ENCODE measurements around the gene CPSF4L.
A peak's percentile ranks its signal among the peaks of the same experiment; 100 is the strongest.
"Not testable (repeated sequence)": the region's sequence is repeated elsewhere in the genome, so short reads cannot be mapped to it uniquely, and the experiment has no call there.

CPSF4L gene, protein sequence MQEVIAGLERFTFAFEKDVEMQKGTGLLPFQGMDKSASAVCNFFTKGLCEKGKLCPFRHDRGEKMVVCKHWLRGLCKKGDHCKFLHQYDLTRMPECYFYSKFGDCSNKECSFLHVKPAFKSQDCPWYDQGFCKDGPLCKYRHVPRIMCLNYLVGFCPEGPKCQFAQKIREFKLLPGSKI

DNA sequence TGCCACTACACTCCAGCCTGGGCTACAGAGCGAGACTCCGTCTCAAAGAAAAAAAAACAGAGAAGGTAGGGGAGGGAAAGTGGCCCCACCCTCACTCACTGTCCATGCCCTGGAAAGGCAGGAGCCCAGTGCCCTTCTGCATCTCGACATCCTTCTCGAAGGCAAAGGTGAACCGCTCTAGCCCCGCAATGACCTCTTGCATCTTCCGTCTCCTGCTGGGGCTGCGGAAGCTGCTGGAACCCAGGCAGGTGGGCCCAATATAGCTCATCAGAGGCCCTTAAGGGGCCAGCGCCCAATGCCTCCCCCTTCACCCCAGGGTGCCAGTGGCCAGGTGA is at the start of gene CPSF4L:
Gene CPSF4L (minus strand): TSS at position 264 of the 335 bp plus-strand sequence. CDS start 62 bp downstream, at position 202.
- no peaks in the 10 kb centered on the region for H3K27me3 ChIP-seq (ENCODE audit: insufficient read depth, insufficient read length)
- no peaks in the 10 kb centered on the region for H3K36me3 ChIP-seq (ENCODE audit: insufficient read depth, insufficient read length, low read length)
- TF ChIP-seq SUZ12 (IDR thresholded peaks at IDR 0.05; ENCODE audit: extremely low read depth, insufficient read depth, insufficient read length) (no peak), ZNF274 (IDR thresholded peaks at IDR 0.05; ENCODE audit: low read depth, low read length) (no peak), YY1 (IDR thresholded peaks at IDR 0.05; ENCODE audit: insufficient read depth, insufficient read length) (no peak)
- H3K9ac ChIP-seq (ENCODE audit: insufficient read length, low read depth): peak within 1 kb of the TSS; percentile 63
- H3K9me3 ChIP-seq (ENCODE audit: insufficient read depth, low read length): no peaks in the 10 kb centered on the region
- no peak for DNase-seq (ENCODE audit: low read depth, low spot score)
- no peak within 1 kb of the TSS for H3K4me3 ChIP-seq (ENCODE audit: insufficient read length, low read depth)
- peaks cover 19% of the 10 kb centered on the region for H3K4me1 ChIP-seq (ENCODE audit: insufficient read depth, insufficient read length)

DNA sequence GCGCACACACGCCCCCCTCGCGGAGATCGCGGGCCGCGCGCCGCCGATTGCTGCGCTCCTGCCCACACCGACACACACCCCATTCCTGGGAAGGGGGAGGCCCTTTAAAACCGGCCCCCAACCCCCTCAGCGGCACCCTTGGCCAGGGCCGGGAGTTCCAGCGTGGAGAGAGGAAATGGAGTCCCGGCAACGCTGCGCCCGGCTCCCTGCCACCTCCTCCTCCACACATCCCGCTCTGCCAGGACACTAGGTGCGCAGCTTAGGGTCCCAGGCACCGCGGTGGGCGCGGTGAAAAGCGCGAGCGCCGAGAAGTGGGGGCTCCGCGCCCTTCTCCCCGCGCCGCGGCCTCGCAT is 49.7 kb upstream of the CPSF4L start:
- no peaks in the 10 kb centered on the region for H3K27me3 ChIP-seq (ENCODE audit: insufficient read depth, insufficient read length)
- DNase-seq (ENCODE audit: low read depth, low spot score): no peak
- peak overlapping the region; percentile 96 for H3K9ac ChIP-seq (ENCODE audit: insufficient read length, low read depth)
- H3K36me3 ChIP-seq (ENCODE audit: insufficient read depth, insufficient read length, low read length): peaks cover 8% of the 10 kb centered on the region
- H3K9me3 ChIP-seq (ENCODE audit: insufficient read depth, low read length): peaks cover 7% of the 10 kb centered on the region; the same call in 1 of the 2 replicates
- peak overlapping the region; percentile 99 for H3K4me3 ChIP-seq (ENCODE audit: insufficient read length, low read depth)
- H3K4me1 ChIP-seq (ENCODE audit: insufficient read depth, insufficient read length): peaks cover 23% of the 10 kb centered on the region
- TF ChIP-seq YY1 (IDR thresholded peaks at IDR 0.05; ENCODE audit: insufficient read depth, insufficient read length): no peak
- TF ChIP-seq SUZ12 (IDR thresholded peaks at IDR 0.05; ENCODE audit: extremely low read depth, insufficient read depth, insufficient read length): no peak
- no peak for TF ChIP-seq ZNF274 (IDR thresholded peaks at IDR 0.05; ENCODE audit: low read depth, low read length)

DNA sequence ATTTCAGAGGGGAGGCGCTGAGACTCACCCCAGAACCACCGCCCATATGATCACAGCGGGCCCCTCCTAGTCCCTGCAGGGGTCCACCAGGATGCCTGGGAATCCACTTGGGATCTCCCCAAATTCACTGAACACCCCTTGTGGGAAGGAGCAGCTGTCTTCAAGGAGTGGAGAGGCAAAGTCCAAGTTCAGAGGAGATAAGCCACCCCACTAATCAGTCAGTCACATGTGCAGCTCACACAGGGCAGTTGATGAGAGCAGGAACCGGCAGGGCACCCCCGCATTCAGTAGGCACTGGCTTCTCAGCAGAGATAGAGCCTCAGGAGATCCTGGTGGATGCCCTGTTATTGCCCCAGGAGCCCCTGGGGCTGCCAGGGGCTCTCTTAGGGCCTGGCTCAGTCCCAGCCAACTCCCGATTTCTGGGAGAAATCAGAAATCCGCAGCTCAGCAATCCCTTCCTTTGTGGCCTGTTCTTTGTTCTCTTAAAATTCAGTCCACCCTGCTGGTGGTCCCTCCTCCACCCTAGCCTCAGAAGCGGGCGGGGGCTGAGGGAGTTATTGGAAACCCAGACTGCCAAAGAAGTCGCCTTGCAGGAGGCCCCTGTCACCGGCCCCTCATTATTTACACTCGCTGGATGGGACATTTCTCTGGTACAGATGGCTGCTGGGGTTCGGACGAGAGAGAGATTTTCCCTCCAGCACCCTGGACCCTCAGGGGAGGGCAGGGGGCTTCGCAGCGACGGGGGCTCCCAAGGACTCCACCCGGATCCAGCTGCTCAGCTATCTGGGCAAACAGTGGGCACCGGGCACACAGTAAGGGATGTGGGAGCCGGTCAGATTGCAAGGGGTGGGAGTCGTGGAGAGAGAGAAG is 48.3 kb upstream of the CPSF4L start:
- Histone ChIP-seq H3K36me3 (ENCODE audit: insufficient read depth, insufficient read length, low read length) (peaks cover 16% of the 10 kb centered on the region), H3K4me1 (ENCODE audit: insufficient read depth, insufficient read length) (peaks cover 32% of the 10 kb centered on the region), H3K27me3 (ENCODE audit: insufficient read depth, insufficient read length) (no peaks in the 10 kb centered on the region), H3K4me3 (ENCODE audit: insufficient read length, low read depth) (peak overlapping the region; percentile 99), H3K9me3 (ENCODE audit: insufficient read depth, low read length) (peaks cover 7% of the 10 kb centered on the region; the same call in 1 of the 2 replicates), H3K9ac (ENCODE audit: insufficient read length, low read depth) (peak overlapping the region; percentile 96)
- DNase-seq (ENCODE audit: low read depth, low spot score): no peak
- TF ChIP-seq SUZ12 (IDR thresholded peaks at IDR 0.05; ENCODE audit: extremely low read depth, insufficient read depth, insufficient read length) (no peak), ZNF274 (IDR thresholded peaks at IDR 0.05; ENCODE audit: low read depth, low read length) (no peak), YY1 (IDR thresholded peaks at IDR 0.05; ENCODE audit: insufficient read depth, insufficient read length) (no peak)

DNA sequence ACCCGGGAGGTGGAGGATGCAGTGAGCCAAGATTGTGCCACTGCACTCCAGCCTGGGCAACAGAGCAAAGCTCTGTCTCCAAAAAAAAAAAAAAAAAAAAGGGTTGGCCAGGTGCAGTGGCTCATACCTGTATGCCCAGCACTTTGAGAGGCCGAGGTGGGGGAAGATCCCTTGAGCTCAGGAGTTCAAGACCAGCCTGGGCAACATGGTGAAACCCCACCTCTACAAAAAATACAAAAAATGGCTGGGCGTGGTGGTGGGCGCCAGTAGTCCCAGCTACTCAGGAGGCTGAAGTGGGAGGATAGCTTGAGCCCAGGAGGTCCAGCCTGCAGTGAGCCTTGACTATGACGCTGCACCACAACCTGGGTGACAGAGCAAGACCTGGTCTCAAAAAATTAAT is 47.3 kb upstream of the CPSF4L start:
- not testable (repeated sequence) for H3K27me3 ChIP-seq (ENCODE audit: insufficient read depth, insufficient read length); DNase-seq (ENCODE audit: low read depth, low spot score); H3K9me3 ChIP-seq (ENCODE audit: insufficient read depth, low read length)
- peak overlapping the region; percentile 99 for H3K4me3 ChIP-seq (ENCODE audit: insufficient read length, low read depth)
- peaks cover 16% of the 10 kb centered on the region for H3K36me3 ChIP-seq (ENCODE audit: insufficient read depth, insufficient read length, low read length)
- peaks cover 30% of the 10 kb centered on the region for H3K4me1 ChIP-seq (ENCODE audit: insufficient read depth, insufficient read length)
- H3K9ac ChIP-seq (ENCODE audit: insufficient read length, low read depth): peak overlapping the region; percentile 96

DNA sequence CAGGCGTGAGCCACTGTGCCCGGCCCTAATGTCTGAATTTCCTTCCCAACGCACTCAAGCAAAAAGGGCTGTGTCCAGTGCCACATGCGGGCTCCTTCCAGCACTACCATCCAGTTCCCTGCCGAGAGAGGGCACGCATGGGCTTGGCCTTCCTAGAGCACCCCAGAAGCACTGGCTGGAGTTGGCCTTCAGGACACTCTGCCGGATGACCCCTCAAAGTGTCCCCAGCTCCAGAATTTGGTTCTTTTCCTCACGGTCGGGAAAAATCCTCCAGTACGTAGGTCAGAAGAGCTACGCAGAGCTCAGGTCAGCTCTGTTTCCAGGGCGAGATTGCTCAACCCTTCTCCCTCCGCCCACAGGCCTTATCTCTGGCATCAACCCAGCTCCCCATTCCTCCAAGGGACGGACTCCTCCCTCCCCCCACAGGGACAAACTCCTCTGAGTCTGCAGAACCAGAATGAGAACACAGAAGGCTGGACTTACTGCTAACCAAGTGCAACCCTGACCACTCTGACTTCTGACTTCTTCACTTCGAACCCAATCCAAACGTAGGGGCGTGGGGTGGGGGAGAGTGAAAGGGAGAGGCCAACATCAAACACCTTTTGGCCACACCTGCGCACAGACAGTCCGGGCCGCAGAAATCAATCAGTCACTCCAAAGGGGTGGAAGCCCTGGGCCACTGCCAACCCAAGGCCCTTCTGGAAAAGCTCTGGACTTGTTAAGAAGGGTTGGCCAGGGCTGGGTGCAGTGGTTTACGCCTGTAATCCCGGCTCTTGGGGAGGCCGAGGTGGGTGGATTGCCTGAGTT is 46.5 kb upstream of the CPSF4L start:
- H3K4me1 ChIP-seq (ENCODE audit: insufficient read depth, insufficient read length): peaks cover 29% of the 10 kb centered on the region
- TF ChIP-seq YY1 (IDR thresholded peaks at IDR 0.05; ENCODE audit: insufficient read depth, insufficient read length) (no peak), SUZ12 (IDR thresholded peaks at IDR 0.05; ENCODE audit: extremely low read depth, insufficient read depth, insufficient read length) (no peak), ZNF274 (IDR thresholded peaks at IDR 0.05; ENCODE audit: low read depth, low read length) (no peak)
- peaks cover 16% of the 10 kb centered on the region for H3K36me3 ChIP-seq (ENCODE audit: insufficient read depth, insufficient read length, low read length)
- no peaks in the 10 kb centered on the region for H3K9me3 ChIP-seq (ENCODE audit: insufficient read depth, low read length)
- peak overlapping the region; percentile 3 for H3K4me3 ChIP-seq (ENCODE audit: insufficient read length, low read depth)
- peak overlapping the region; percentile 69 for H3K9ac ChIP-seq (ENCODE audit: insufficient read length, low read depth)
- DNase-seq (ENCODE audit: low read depth, low spot score): no peak
- H3K27me3 ChIP-seq (ENCODE audit: insufficient read depth, insufficient read length): no peaks in the 10 kb centered on the region

DNA sequence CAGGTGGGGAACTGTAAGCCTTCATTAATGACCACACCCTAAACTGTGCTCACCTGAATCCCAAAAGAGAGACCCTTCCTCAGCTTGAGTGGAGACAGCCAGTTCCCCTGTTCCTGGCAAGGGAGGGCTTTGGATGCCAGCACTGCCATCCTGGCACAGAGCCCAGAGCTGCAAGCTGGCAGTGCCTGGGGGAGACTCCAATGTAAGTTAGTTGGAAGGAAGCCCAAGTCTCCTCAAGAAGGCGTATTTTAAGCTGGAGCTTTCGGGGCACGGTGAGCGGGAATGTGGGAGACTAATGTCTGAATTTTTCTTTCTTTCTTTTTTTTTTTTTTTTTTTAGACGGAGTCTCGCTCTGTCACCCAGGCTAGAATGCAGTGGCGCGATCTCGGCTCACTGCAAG is 45.5 kb upstream of the CPSF4L start:
- no peak overlapping the region for H3K4me3 ChIP-seq (ENCODE audit: insufficient read length, low read depth)
- H3K36me3 ChIP-seq (ENCODE audit: insufficient read depth, insufficient read length, low read length): peaks cover 16% of the 10 kb centered on the region
- H3K9ac ChIP-seq (ENCODE audit: insufficient read length, low read depth): peak overlapping the region; percentile 57
- no peaks in the 10 kb centered on the region for H3K9me3 ChIP-seq (ENCODE audit: insufficient read depth, low read length)
- no peak for DNase-seq (ENCODE audit: low read depth, low spot score)
- TF ChIP-seq YY1 (IDR thresholded peaks at IDR 0.05; ENCODE audit: insufficient read depth, insufficient read length) (no peak), SUZ12 (IDR thresholded peaks at IDR 0.05; ENCODE audit: extremely low read depth, insufficient read depth, insufficient read length) (no peak), ZNF274 (IDR thresholded peaks at IDR 0.05; ENCODE audit: low read depth, low read length) (no peak)
- no peaks in the 10 kb centered on the region for H3K27me3 ChIP-seq (ENCODE audit: insufficient read depth, insufficient read length)
- peaks cover 29% of the 10 kb centered on the region for H3K4me1 ChIP-seq (ENCODE audit: insufficient read depth, insufficient read length)
